Loucy (cell line): ENCODE data around the gene AP3D1.
A peak's percentile ranks its signal among the peaks of the same experiment; 100 is the strongest.
"Not testable (repeated sequence)": the region's sequence is repeated elsewhere in the genome, so short reads cannot be mapped to it uniquely, and the experiment has no call there.

Experiments
- H2AFZ ChIP-seq: fragments of 200-600 bp; sonication (generic); 2 replicates; pipeline ENCODE4 v1.6.0; 2016; ENCODE audit warnings: antibody characterized with exemption, mild to moderate bottlenecking, low read length, moderate library complexity
- H3F3A ChIP-seq: fragments of 200-600 bp; 2 replicates; pipeline ENCODE4 v1.6.0; 2016; ENCODE audit warnings: antibody characterized with exemption, low read depth, mild to moderate bottlenecking
- H3K27me3 ChIP-seq: fragments of 200-600 bp; sonication (generic); 2 replicates; pipeline ENCODE4 v1.6.1; 2014; ENCODE audit warnings: low read length, mild to moderate bottlenecking; ENCODE audit not compliant: insufficient read depth, poor library complexity, severe bottlenecking
- H3K36me3 ChIP-seq: fragments of 200-600 bp; sonication (generic); 2 replicates; pipeline ENCODE4 v1.6.1; 2016; ENCODE audit warnings: low read length; ENCODE audit not compliant: insufficient read depth
- H3K4me1 ChIP-seq: fragments of 200-600 bp; sonication (generic); 2 replicates; pipeline ENCODE4 v1.5.1; 2014; ENCODE audit warnings: low read length, mild to moderate bottlenecking; ENCODE audit not compliant: insufficient read depth, poor library complexity, severe bottlenecking
- H3K4me2 ChIP-seq: fragments of 200-600 bp; sonication (generic); 2 replicates; pipeline ENCODE4 v1.6.0; 2014; ENCODE audit warnings: antibody characterized with exemption, low read length, low read depth, mild to moderate bottlenecking; ENCODE audit not compliant: poor library complexity, severe bottlenecking
- H3K4me3 ChIP-seq: fragments of 200-600 bp; sonication (generic); 2 replicates; pipeline ENCODE4 v1.5.1; 2014; ENCODE audit warnings: low read length, mild to moderate bottlenecking, mixed read lengths; ENCODE audit not compliant: poor library complexity, severe bottlenecking
- H3K79me2 ChIP-seq: fragments of 200-600 bp; sonication (generic); 2 replicates; pipeline ENCODE4 v1.6.1; 2014; ENCODE audit warnings: low read length; ENCODE audit not compliant: insufficient read depth
- H3K9ac ChIP-seq: fragments of 200-600 bp; sonication (generic); 2 replicates; pipeline ENCODE4 v1.6.0; 2014; ENCODE audit warnings: mild to moderate bottlenecking, low read depth, low read length, moderate library complexity; ENCODE audit not compliant: poor library complexity, severe bottlenecking
- H3K9me2 ChIP-seq: fragments of 200-600 bp; sonication (generic); replicated peaks from 2 replicates; pipeline ENCODE4 v1.6.1; 2016; ENCODE audit warnings: low read depth, low read length, mixed read lengths
- H3K9me3 ChIP-seq: fragments of 200-600 bp; sonication (generic); 2 replicates; pipeline ENCODE4 v1.6.1; 2014; ENCODE audit warnings: mild to moderate bottlenecking, antibody characterized with exemption, low read length, low read depth; ENCODE audit not compliant: insufficient read depth
- H4K20me1 ChIP-seq: fragments of 200-600 bp; sonication (generic); 2 replicates; pipeline ENCODE4 v1.6.0; 2014; ENCODE audit warnings: antibody characterized with exemption, low read length, mild to moderate bottlenecking; ENCODE audit not compliant: insufficient read depth, poor library complexity, severe bottlenecking
- CTCF ChIP-seq: fragments of 200-600 bp; sonication (generic); conservative IDR thresholded peaks from 2 replicates; pipeline ENCODE4 v1.5.1; 2014; ENCODE audit warnings: mild to moderate bottlenecking, antibody characterized with exemption, low read length
- EZH2phosphoT487 ChIP-seq: fragments of 200-600 bp; IDR thresholded peaks from 2 replicates; pipeline ENCODE4 v1.6.1; 2018; ENCODE audit warnings: antibody characterized with exemption, mild to moderate bottlenecking, moderate library complexity, borderline replicate concordance

AP3D1 gene

GRCh38 chr19:2096034-2096479 lies 55.3 kb downstream of the AP3D1 start, which contains the start of gene MOB3A:
Gene MOB3A (minus strand): TSS chr19:2096326. CDS start chr19:2078560, 17,766 bp downstream.
- H3K4me1 ChIP-seq: peaks cover 23% of the 10 kb centered on the region
- H3K9me2 ChIP-seq: no peaks in the 10 kb centered on the region
- H3K36me3 ChIP-seq: peaks cover 13% of the 10 kb centered on the region; the same call in 1 of the 2 replicates
- peak; percentile 48 for TF ChIP-seq CTCF
- no peak for TF ChIP-seq EZH2phosphoT487
- peaks cover 50% of the 10 kb centered on the region for H3K79me2 ChIP-seq
- peak within 1 kb of the TSS; percentile 92 for H3K9ac ChIP-seq
- peak within 1 kb of the TSS; percentile 75 for H2AFZ ChIP-seq
- peak within 1 kb of the TSS; percentile 79 for H3K4me2 ChIP-seq
- no peaks in the 10 kb centered on the region for H3K27me3 ChIP-seq
- H3K9me3 ChIP-seq: no peaks in the 10 kb centered on the region
- H4K20me1 ChIP-seq: peaks cover 2% of the 10 kb centered on the region
- H3K4me3 ChIP-seq: peak within 1 kb of the TSS; percentile 85
- H3F3A ChIP-seq: no peaks in the 10 kb centered on the region

- peaks cover 56% of the 10 kb centered on the region for H3K4me1 ChIP-seq
- H3K9me2 ChIP-seq, H3K27me3 ChIP-seq, H3K4me3 ChIP-seq, H3K36me3 ChIP-seq, H4K20me1 ChIP-seq, H2AFZ ChIP-seq, H3K9ac ChIP-seq, H3F3A ChIP-seq, H3K9me3 ChIP-seq: not testable (repeated sequence)
- peak overlapping the region; percentile 73 for H3K4me2 ChIP-seq
- peaks cover 83% of the 10 kb centered on the region for H3K79me2 ChIP-seq
Observed at GRCh38 chr19:2091926-2092525, 59.3 kb downstream of the AP3D1 start.

GRCh38 chr19:2089727-2090053 lies 61.7 kb downstream of the AP3D1 start:
- Histone ChIP-seq H3K9me2 (no peaks in the 10 kb centered on the region), H3K9me3 (no peaks in the 10 kb centered on the region), H3K36me3 (no peaks in the 10 kb centered on the region), H2AFZ (no peak overlapping the region), H3K9ac (peak overlapping the region; percentile 90), H3K4me3 (peak overlapping the region; percentile 71), H3F3A (peaks cover 3% of the 10 kb centered on the region; the same call in 1 of the 2 replicates), H3K79me2 (peaks cover 84% of the 10 kb centered on the region), H3K4me2 (peak overlapping the region; percentile 88), H3K27me3 (no peaks in the 10 kb centered on the region), H3K4me1 (peaks cover 70% of the 10 kb centered on the region), H4K20me1 (no peaks in the 10 kb centered on the region)
- TF ChIP-seq EZH2phosphoT487: no peak
- TF ChIP-seq CTCF: no peak
